GM23338 (cell line): ENCODE measurements around the gene SPINK4. TPM values are rescaled to one million over a fixed set of nuclear protein-coding genes. Genes with fewer than 3 reads are reported as not detected.

Experiments used
- ATAC-seq: fragments of 200-7000 bp; cut with Tn5 transposase; 3 replicates; pipeline ENCODE4 v1.9.1; 2020
- DNase-seq: peaks from one replicate; pipeline ENCODE4 v3.0.0-alpha.2; 2015; ENCODE audit warnings: low spot score
- H2AFZ ChIP-seq: fragments of 200-600 bp; sonication (generic); 2 replicates; pipeline ENCODE4 v1.8.0; 2016; ENCODE audit warnings: antibody characterized with exemption, mild to moderate bottlenecking, moderate library complexity
- H3F3A ChIP-seq: fragments of 200-600 bp; sonication (generic); replicated peaks from 2 replicates; pipeline ENCODE4 v1.8.0; 2017; ENCODE audit warnings: antibody characterized with exemption, mixed run types, low read depth
- H3K27ac ChIP-seq: fragments of 200-600 bp; sonication (generic); 2 replicates; pipeline ENCODE4 v1.6.1; 2016; ENCODE audit warnings: low read depth
- H3K27me3 ChIP-seq: fragments of 200-600 bp; sonication (generic); 2 replicates; pipeline ENCODE4 v1.8.0; 2016; ENCODE audit warnings: mild to moderate bottlenecking, mixed run types, moderate library complexity; ENCODE audit not compliant: insufficient read depth
- H3K36me3 ChIP-seq: fragments of 200-600 bp; sonication (generic); 2 replicates; pipeline ENCODE4 v1.8.0; 2016; ENCODE audit warnings: mild to moderate bottlenecking; ENCODE audit not compliant: insufficient read depth
- H3K4me1 ChIP-seq: fragments of 200-600 bp; sonication (generic); 2 replicates; pipeline ENCODE4 v1.8.0; 2016; ENCODE audit warnings: mild to moderate bottlenecking, moderate library complexity; ENCODE audit not compliant: insufficient read depth
- H3K4me2 ChIP-seq: fragments of 200-600 bp; sonication (generic); 2 replicates; pipeline ENCODE4 v1.7.1; 2017; ENCODE audit warnings: mixed run types
- H3K4me3 ChIP-seq: fragments of 200-600 bp; sonication (generic); 2 replicates; pipeline ENCODE4 v1.6.1; 2016; ENCODE audit warnings: mixed run types
- H3K79me2 ChIP-seq: fragments of 200-600 bp; sonication (generic); replicated peaks from 2 replicates; pipeline ENCODE4 v1.8.0; 2017; ENCODE audit warnings: mild to moderate bottlenecking; ENCODE audit not compliant: insufficient read depth
- H3K9me2 ChIP-seq: fragments of 200-600 bp; sonication (generic); 2 replicates; pipeline ENCODE4 v1.8.0; 2017; ENCODE audit not compliant: insufficient read depth
- H4K20me1 ChIP-seq: fragments of 200-600 bp; sonication (generic); replicated peaks from 2 replicates; pipeline ENCODE4 v1.8.0; 2017; ENCODE audit warnings: mild to moderate bottlenecking; ENCODE audit not compliant: insufficient read depth
- H3K27ac Mint-ChIP-seq: 2 replicates; pipeline ENCODE4 v1.8.0; 2020; ENCODE audit warnings: inconsistent platforms, mild to moderate bottlenecking, moderate library complexity, mixed read lengths
- H3K27me3 Mint-ChIP-seq: 3 replicates; pipeline ENCODE4 v1.8.0; 2022; ENCODE audit warnings: low read depth, mild to moderate bottlenecking, moderate library complexity, mixed read lengths, inconsistent platforms; ENCODE audit not compliant: insufficient read depth, poor library complexity
- H3K36me3 Mint-ChIP-seq: 3 replicates; pipeline ENCODE4 v1.8.0; 2021; ENCODE audit warnings: low read depth, mild to moderate bottlenecking, inconsistent platforms, moderate library complexity, mixed read lengths
- H3K4me1 Mint-ChIP-seq: 3 replicates; pipeline ENCODE4 v1.8.0; 2020; ENCODE audit warnings: mild to moderate bottlenecking, inconsistent platforms, mixed read lengths
- H3K4me3 Mint-ChIP-seq: 3 replicates; pipeline ENCODE4 v1.8.0; 2021; ENCODE audit warnings: moderate library complexity, mild to moderate bottlenecking, inconsistent platforms, mixed read lengths
- H3K9me3 Mint-ChIP-seq: 3 replicates; pipeline ENCODE4 v1.8.0; 2020; ENCODE audit warnings: moderate library complexity, mild to moderate bottlenecking, inconsistent platforms, mixed read lengths
- CREB1 ChIP-seq: fragments of 250-450 bp; sonication (Bioruptor Pico); IDR thresholded peaks from 2 replicates; pipeline ENCODE4 v1.5.0; 2020; ENCODE audit warnings: low read depth, mild to moderate bottlenecking, moderate library complexity
- ETS1 ChIP-seq: IDR thresholded peaks from 2 replicates; pipeline ENCODE4 v1.6.1; 2016; ENCODE audit warnings: antibody characterized with exemption
- EZH2 ChIP-seq: fragments of 200-600 bp; sonication (generic); IDR thresholded peaks from one replicate; pipeline ENCODE4 v1.8.0; 2017; ENCODE audit warnings: antibody characterized with exemption, mild to moderate bottlenecking, low read depth; ENCODE audit not compliant: unreplicated experiment
- EZH2phosphoT487 ChIP-seq: fragments of 200-600 bp; sonication (generic); IDR thresholded peaks from one replicate; pipeline ENCODE4 v1.8.1; 2018; ENCODE audit warnings: antibody characterized with exemption; ENCODE audit not compliant: unreplicated experiment
- JUNB ChIP-seq: IDR thresholded peaks from one replicate; pipeline ENCODE4 v1.6.1; 2016; ENCODE audit warnings: antibody characterized with exemption; ENCODE audit not compliant: unreplicated experiment
- POLR2AphosphoS5 ChIP-seq: IDR thresholded peaks from 2 replicates; pipeline ENCODE4 v1.6.1; 2016; ENCODE audit warnings: antibody characterized with exemption, low read depth
- STAT1 ChIP-seq: IDR thresholded peaks from one replicate; pipeline ENCODE4 v1.6.1; 2016; ENCODE audit warnings: antibody characterized with exemption; ENCODE audit not compliant: unreplicated experiment
- ZNF331 ChIP-seq: fragments of 250-450 bp; sonication (Bioruptor Pico); IDR thresholded peaks from 2 replicates; pipeline ENCODE4 v1.5.0; 2020; ENCODE audit warnings: low read depth, mild to moderate bottlenecking, moderate library complexity
- polyA plus RNA-seq: library from polyadenylated mRNA; unstranded; fragments of >200 nt; fragmentation: Nextera tagmentation; extraction: Ambion mirVana; gene quantifications from 2 replicates; pipeline ENCODE4 v1.2.1, GENCODE V29; 2016
- total RNA-seq: library from RNA; depleted of rRNA; stranded (reverse); fragments of >200 nt; shearing (Covaris generic); gene quantifications from 2 replicates; pipeline ENCODE4 v1.2.3, GENCODE V29; 2014
- TF ChIP-seq, protein P1 (sequence below): fragments of 250-450 bp; sonication (Bioruptor Pico); IDR thresholded peaks from 2 replicates; pipeline ENCODE4 v1.5.0; 2020; ENCODE audit warnings: mild to moderate bottlenecking, moderate library complexity
- TF ChIP-seq, protein P2 (sequence below), 2 experiments: fragments of 200-600 bp in 1 of 2; sonication (generic) in 1 of 2; conservative IDR thresholded peaks; 2 replicates each; pipeline versions ENCODE4 v1.5.1 to v1.6.1; 2016 to 2017; ENCODE audit warnings: antibody characterized with exemption in 2 of 2, low read depth in 2 of 2, mild to moderate bottlenecking in 2 of 2, moderate library complexity in 1 of 2
- TF ChIP-seq, protein P3 (sequence below): IDR thresholded peaks from one replicate; pipeline ENCODE4 v1.6.1; 2018; ENCODE audit warnings: antibody characterized with exemption; ENCODE audit not compliant: unreplicated experiment

The SPINK4 gene
- total and polyA plus RNA-seq, 2 experiments from 2014 or later: not detected

DNA sequence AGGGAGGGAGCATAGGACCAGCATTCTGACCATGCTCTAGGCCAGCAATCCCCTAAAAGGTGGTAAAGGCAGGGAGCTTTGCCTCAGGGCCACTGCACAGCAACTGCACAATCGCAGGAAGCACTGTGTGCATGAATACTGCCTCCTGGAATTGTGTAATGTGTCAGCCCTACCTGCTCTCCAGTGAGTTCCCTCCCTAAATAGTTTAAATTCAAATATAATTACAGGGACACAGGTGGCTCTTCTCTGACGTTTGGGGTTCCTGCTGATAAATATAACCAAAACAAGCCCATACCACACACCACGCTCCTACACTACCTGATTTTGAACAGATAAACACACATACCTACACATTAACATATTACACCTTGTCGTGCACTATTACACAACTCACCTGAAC is 15.5 kb downstream of the SPINK4 start:
- H4K20me1 ChIP-seq: peaks cover 11% of the 10 kb centered on the region; the same call in 1 of the 2 replicates
- H3K27me3 ChIP-seq: no peaks in the 10 kb centered on the region
- peaks cover 68% of the 10 kb centered on the region for H3K36me3 ChIP-seq
- Mint-ChIP-seq H3K27me3 (peaks cover 6% of the 10 kb centered on the region), H3K4me3 (no peak overlapping the region), H3K27ac (no peak overlapping the region), H3K36me3 (peaks cover 69% of the 10 kb centered on the region), H3K4me1 (no peaks in the 10 kb centered on the region), H3K9me3 (no peaks in the 10 kb centered on the region)
- no peak overlapping the region for H3K27ac ChIP-seq
- H3K4me3 ChIP-seq: no peak overlapping the region
- TF ChIP-seq, protein P1, sequence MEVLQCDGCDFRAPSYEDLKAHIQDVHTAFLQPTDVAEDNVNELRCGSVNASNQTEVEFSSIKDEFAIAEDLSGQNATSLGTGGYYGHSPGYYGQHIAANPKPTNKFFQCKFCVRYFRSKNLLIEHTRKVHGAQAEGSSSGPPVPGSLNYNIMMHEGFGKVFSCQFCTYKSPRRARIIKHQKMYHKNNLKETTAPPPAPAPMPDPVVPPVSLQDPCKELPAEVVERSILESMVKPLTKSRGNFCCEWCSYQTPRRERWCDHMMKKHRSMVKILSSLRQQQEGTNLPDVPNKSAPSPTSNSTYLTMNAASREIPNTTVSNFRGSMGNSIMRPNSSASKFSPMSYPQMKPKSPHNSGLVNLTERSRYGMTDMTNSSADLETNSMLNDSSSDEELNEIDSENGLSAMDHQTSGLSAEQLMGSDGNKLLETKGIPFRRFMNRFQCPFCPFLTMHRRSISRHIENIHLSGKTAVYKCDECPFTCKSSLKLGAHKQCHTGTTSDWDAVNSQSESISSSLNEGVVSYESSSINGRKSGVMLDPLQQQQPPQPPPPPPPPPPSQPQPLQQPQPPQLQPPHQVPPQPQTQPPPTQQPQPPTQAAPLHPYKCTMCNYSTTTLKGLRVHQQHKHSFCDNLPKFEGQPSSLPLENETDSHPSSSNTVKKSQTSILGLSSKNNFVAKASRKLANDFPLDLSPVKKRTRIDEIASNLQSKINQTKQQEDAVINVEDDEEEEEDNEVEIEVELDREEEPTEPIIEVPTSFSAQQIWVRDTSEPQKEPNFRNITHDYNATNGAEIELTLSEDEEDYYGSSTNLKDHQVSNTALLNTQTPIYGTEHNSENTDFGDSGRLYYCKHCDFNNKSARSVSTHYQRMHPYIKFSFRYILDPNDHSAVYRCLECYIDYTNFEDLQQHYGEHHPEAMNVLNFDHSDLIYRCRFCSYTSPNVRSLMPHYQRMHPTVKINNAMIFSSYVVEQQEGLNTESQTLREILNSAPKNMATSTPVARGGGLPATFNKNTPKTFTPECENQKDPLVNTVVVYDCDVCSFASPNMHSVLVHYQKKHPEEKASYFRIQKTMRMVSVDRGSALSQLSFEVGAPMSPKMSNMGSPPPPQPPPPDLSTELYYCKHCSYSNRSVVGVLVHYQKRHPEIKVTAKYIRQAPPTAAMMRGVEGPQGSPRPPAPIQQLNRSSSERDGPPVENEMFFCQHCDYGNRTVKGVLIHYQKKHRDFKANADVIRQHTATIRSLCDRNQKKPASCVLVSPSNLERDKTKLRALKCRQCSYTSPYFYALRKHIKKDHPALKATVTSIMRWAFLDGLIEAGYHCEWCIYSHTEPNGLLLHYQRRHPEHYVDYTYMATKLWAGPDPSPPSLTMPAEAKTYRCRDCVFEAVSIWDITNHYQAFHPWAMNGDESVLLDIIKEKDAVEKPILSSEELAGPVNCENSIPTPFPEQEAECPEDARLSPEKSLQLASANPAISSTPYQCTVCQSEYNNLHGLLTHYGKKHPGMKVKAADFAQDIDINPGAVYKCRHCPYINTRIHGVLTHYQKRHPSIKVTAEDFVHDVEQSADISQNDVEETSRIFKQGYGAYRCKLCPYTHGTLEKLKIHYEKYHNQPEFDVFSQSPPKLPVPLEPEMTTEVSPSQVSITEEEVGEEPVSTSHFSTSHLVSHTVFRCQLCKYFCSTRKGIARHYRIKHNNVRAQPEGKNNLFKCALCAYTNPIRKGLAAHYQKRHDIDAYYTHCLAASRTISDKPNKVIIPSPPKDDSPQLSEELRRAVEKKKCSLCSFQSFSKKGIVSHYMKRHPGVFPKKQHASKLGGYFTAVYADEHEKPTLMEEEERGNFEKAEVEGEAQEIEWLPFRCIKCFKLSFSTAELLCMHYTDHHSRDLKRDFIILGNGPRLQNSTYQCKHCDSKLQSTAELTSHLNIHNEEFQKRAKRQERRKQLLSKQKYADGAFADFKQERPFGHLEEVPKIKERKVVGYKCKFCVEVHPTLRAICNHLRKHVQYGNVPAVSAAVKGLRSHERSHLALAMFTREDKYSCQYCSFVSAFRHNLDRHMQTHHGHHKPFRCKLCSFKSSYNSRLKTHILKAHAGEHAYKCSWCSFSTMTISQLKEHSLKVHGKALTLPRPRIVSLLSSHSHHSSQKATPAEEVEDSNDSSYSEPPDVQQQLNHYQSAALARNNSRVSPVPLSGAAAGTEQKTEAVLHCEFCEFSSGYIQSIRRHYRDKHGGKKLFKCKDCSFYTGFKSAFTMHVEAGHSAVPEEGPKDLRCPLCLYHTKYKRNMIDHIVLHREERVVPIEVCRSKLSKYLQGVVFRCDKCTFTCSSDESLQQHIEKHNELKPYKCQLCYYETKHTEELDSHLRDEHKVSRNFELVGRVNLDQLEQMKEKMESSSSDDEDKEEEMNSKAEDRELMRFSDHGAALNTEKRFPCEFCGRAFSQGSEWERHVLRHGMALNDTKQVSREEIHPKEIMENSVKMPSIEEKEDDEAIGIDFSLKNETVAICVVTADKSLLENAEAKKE (CRISPR knock-in tag): no peak
- TF ChIP-seq EZH2: no peak
- no peak for TF ChIP-seq JUNB
- TF ChIP-seq POLR2AphosphoS5: no peak
- no peak for TF ChIP-seq ZNF331 (CRISPR knock-in tag)
- no peak for TF ChIP-seq EZH2phosphoT487
- no peak for TF ChIP-seq STAT1
- no peak for TF ChIP-seq CREB1 (CRISPR knock-in tag)
- TF ChIP-seq, protein P2, sequence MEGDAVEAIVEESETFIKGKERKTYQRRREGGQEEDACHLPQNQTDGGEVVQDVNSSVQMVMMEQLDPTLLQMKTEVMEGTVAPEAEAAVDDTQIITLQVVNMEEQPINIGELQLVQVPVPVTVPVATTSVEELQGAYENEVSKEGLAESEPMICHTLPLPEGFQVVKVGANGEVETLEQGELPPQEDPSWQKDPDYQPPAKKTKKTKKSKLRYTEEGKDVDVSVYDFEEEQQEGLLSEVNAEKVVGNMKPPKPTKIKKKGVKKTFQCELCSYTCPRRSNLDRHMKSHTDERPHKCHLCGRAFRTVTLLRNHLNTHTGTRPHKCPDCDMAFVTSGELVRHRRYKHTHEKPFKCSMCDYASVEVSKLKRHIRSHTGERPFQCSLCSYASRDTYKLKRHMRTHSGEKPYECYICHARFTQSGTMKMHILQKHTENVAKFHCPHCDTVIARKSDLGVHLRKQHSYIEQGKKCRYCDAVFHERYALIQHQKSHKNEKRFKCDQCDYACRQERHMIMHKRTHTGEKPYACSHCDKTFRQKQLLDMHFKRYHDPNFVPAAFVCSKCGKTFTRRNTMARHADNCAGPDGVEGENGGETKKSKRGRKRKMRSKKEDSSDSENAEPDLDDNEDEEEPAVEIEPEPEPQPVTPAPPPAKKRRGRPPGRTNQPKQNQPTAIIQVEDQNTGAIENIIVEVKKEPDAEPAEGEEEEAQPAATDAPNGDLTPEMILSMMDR (conservative IDR thresholded peaks at IDR 0.05; ENCODE audit: low read depth in 2 of 2): no peak
- TF ChIP-seq ETS1: no peak
- TF ChIP-seq, protein P3, sequence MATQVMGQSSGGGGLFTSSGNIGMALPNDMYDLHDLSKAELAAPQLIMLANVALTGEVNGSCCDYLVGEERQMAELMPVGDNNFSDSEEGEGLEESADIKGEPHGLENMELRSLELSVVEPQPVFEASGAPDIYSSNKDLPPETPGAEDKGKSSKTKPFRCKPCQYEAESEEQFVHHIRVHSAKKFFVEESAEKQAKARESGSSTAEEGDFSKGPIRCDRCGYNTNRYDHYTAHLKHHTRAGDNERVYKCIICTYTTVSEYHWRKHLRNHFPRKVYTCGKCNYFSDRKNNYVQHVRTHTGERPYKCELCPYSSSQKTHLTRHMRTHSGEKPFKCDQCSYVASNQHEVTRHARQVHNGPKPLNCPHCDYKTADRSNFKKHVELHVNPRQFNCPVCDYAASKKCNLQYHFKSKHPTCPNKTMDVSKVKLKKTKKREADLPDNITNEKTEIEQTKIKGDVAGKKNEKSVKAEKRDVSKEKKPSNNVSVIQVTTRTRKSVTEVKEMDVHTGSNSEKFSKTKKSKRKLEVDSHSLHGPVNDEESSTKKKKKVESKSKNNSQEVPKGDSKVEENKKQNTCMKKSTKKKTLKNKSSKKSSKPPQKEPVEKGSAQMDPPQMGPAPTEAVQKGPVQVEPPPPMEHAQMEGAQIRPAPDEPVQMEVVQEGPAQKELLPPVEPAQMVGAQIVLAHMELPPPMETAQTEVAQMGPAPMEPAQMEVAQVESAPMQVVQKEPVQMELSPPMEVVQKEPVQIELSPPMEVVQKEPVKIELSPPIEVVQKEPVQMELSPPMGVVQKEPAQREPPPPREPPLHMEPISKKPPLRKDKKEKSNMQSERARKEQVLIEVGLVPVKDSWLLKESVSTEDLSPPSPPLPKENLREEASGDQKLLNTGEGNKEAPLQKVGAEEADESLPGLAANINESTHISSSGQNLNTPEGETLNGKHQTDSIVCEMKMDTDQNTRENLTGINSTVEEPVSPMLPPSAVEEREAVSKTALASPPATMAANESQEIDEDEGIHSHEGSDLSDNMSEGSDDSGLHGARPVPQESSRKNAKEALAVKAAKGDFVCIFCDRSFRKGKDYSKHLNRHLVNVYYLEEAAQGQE: no peak
- no peak overlapping the region for H2AFZ ChIP-seq
- ATAC-seq (no peak), DNase-seq (no peak)
- H3F3A ChIP-seq: no peaks in the 10 kb centered on the region
- H3K9me2 ChIP-seq: no peaks in the 10 kb centered on the region
- H3K79me2 ChIP-seq: 0 out of 2 replicates have a peak, but pooled peaks cover 2% of the 10 kb centered on the region
- H3K4me2 ChIP-seq: no peak overlapping the region
- no peaks in the 10 kb centered on the region for H3K4me1 ChIP-seq
